NCI-H1092 treated with DMSO at 0.1 percent for 48 hours (cell line): ENCODE results near the gene C16orf74.

Experiments
- DNase-seq: peaks from one replicate; lab custom pipeline; 2025; lab: John Stamatoyannopoulos, UW

Gene C16orf74

GRCh38 chr16:85750827-85751697 is at the start of gene C16orf74:
TSS of gene C16orf74 (minus strand) at chr16:85751096. CDS start at chr16:85735217, 15,879 bp downstream.
- no peak for DNase-seq

- no peak for DNase-seq
Observed at GRCh38 chr16:85800321-85800669, 49.4 kb upstream of the C16orf74 start.

GRCh38 chr16:85799497-85800320 is 48.8 kb upstream of the C16orf74 start, which contains the start of the genes COX4I1 and EMC8:
TSS of gene COX4I1 (plus strand) at chr16:85799695. CDS start at chr16:85801206, 1,511 bp downstream.
TSS of gene EMC8 (minus strand) at chr16:85799544. CDS start at chr16:85799295, 249 bp downstream.
- peak; percentile 92 for DNase-seq

GRCh38 chr16:85798901-85799496 is 48.1 kb upstream of the C16orf74 start:
- DNase-seq: no peak

- no peak for DNase-seq
Observed at GRCh38 chr16:85798283-85798776, 47.4 kb upstream of the C16orf74 start.

GRCh38 chr16:85796599-85796998 is 45.7 kb upstream of the C16orf74 start:
- DNase-seq: no peak

- no peak for DNase-seq
Observed at GRCh38 chr16:85796152-85796551, 45.3 kb upstream of the C16orf74 start.

GRCh38 chr16:85794696-85795095 is 43.8 kb upstream of the C16orf74 start:
- no peak for DNase-seq

- DNase-seq: no peak
Observed at GRCh38 chr16:85793662-85794298, 42.9 kb upstream of the C16orf74 start.

GRCh38 chr16:85789773-85790172 is 38.9 kb upstream of the C16orf74 start:
- DNase-seq: no peak

GRCh38 chr16:85788819-85789218 is 37.9 kb upstream of the C16orf74 start:
- no peak for DNase-seq

GRCh38 chr16:85785927-85786326 is 35.0 kb upstream of the C16orf74 start:
- DNase-seq: no peak

GRCh38 chr16:85784813-85785212 is 33.9 kb upstream of the C16orf74 start:
- no peak for DNase-seq

- no peak for DNase-seq
Observed at GRCh38 chr16:85783441-85783840, 32.5 kb upstream of the C16orf74 start.

GRCh38 chr16:85782451-85782850 is 31.6 kb upstream of the C16orf74 start:
- no peak for DNase-seq

GRCh38 chr16:85781695-85782370 is 30.9 kb upstream of the C16orf74 start:
- peak; percentile 56 for DNase-seq

- DNase-seq: no peak
Observed at GRCh38 chr16:85781156-85781555, 30.3 kb upstream of the C16orf74 start.

GRCh38 chr16:85780281-85780680 is 29.4 kb upstream of the C16orf74 start:
- no peak for DNase-seq

GRCh38 chr16:85778873-85779272 is 28.0 kb upstream of the C16orf74 start:
- DNase-seq: no peak

- DNase-seq: no peak
Observed at GRCh38 chr16:85777583-85778310, 26.9 kb upstream of the C16orf74 start.
